Mucosa of rectum (tissue), 2 donors: ENCODE data around the gene SIK1.
"Not testable (repeated sequence)": the region's sequence is repeated elsewhere in the genome, so short reads cannot be mapped to it uniquely, and the experiment has no call there.

Experiments
- H3K27ac ChIP-seq, 2 donors: one replicate each; pipeline ENCODE4 v1.7.0; 2013; ENCODE audit warnings: inconsistent platforms in 2 of 2, low read depth in 2 of 2, low read length in 2 of 2
- H3K27me3 ChIP-seq, 2 donors: one replicate each; pipeline ENCODE4 v1.7.0; 2013; ENCODE audit warnings: low read length in 2 of 2; ENCODE audit not compliant: control insufficient read depth in 2 of 2, insufficient read depth in 2 of 2
- H3K36me3 ChIP-seq, 2 donors: one replicate each; pipeline ENCODE4 v1.7.0; 2013; ENCODE audit warnings: low read length in 2 of 2; ENCODE audit not compliant: control insufficient read depth in 2 of 2, insufficient read depth in 2 of 2
- H3K4me1 ChIP-seq, 2 donors: one replicate each; pipeline ENCODE4 v1.7.0; 2013; ENCODE audit warnings: low read length in 2 of 2, mild to moderate bottlenecking in 1 of 2; ENCODE audit not compliant: control insufficient read depth in 2 of 2, insufficient read depth in 2 of 2
- H3K4me3 ChIP-seq, 2 donors: one replicate each; pipeline ENCODE4 v1.7.0; 2013; ENCODE audit warnings: low read length in 2 of 2
- H3K9ac ChIP-seq, 2 donors: one replicate each; pipeline ENCODE4 v1.7.0; 2013; ENCODE audit warnings: low read length in 2 of 2, low read depth in 1 of 2, mild to moderate bottlenecking in 1 of 2
- H3K9me3 ChIP-seq, 2 donors: one replicate each; pipeline ENCODE4 v1.7.0; 2013; ENCODE audit warnings: low read length in 2 of 2; ENCODE audit not compliant: control insufficient read depth in 2 of 2
- donor health status: healthy.
- donor health status: Normal muscosa, but diverticular disease.

SIK1 gene

DNA sequence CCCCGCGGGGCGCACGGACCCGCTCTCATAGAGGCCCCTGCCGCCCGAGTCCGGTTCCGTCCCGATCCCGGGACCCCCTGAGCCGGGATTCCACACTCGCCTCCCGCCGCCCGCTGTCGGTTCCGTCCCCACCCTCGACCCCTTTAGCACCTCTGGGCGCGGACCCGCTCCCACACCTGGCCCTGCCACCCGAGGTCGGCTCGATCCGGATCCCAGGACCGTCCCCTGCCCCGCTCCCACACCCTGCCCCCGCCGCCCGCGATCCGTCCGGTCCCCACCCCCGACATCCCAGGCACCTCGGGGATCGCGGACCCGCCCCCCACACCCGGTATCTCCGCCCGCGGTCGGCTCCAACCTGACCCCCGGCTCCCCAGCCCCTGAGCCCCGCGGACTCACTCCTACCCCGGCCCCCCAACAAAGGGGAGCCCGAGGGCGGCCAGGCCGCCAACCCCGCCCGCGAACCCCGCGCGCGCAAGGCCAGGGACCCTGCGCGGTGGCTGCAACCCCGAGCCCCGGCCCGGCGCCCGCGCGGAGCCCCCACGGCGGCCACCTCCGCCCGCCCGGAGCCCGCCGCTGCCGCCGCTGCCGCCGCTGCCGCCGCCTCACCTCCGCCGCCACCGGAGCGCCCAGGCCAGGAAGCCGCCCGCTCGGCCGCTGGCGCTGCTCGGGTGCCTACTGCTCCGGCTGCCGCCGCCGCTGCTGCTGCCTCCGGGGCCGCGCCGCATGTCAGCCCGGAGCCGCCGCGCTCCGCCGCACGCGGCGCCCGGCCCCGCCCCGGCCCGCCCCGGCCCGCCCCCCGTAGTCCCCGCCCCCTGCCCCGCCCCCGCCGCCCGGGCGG lies at the start of gene SIK1:
TSS of gene SIK1 (minus strand) at position 728 of the 838 bp plus-strand sequence. CDS start 953 bp downstream, outside the sequence.
- H3K27me3 ChIP-seq, H3K9me3 ChIP-seq, H3K4me1 ChIP-seq, H3K27ac ChIP-seq, H3K9ac ChIP-seq, H3K36me3 ChIP-seq, H3K4me3 ChIP-seq: not testable (repeated sequence)

DNA sequence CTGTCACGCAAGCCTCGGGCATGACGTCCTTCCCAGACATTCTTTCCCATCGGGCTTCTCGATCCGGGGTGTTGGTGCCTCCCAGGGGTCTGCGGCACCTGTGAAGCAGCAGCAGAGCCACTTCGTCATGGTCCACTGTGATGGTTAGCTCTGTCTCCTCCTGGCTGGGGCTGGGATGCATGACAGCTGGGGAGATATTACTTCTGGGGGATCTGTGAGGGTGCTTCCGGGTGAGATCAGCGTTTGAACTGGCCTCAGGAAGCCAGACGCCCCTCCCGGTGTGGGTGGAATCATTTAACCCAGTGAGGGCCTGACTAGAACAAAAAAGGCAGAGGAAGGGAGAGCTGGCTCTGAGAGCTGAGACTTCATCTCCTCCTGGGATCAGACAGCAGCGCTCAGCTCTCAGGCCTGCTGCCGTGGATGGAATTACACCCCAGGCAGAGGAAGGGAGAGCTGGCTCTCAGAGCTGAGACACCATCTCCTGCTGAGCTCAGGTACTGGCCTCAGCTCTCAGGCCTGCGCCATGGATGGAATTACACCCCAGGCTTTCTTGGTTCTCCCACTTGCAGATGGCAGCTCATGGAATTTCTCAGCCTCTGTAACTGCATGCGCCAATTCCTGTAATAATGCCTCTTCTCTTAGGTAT lies 44.8 kb upstream of the SIK1 start:
- H3K4me1 ChIP-seq, H3K4me3 ChIP-seq, H3K36me3 ChIP-seq, H3K27me3 ChIP-seq, H3K9me3 ChIP-seq, H3K27ac ChIP-seq, H3K9ac ChIP-seq: not testable (repeated sequence)

DNA sequence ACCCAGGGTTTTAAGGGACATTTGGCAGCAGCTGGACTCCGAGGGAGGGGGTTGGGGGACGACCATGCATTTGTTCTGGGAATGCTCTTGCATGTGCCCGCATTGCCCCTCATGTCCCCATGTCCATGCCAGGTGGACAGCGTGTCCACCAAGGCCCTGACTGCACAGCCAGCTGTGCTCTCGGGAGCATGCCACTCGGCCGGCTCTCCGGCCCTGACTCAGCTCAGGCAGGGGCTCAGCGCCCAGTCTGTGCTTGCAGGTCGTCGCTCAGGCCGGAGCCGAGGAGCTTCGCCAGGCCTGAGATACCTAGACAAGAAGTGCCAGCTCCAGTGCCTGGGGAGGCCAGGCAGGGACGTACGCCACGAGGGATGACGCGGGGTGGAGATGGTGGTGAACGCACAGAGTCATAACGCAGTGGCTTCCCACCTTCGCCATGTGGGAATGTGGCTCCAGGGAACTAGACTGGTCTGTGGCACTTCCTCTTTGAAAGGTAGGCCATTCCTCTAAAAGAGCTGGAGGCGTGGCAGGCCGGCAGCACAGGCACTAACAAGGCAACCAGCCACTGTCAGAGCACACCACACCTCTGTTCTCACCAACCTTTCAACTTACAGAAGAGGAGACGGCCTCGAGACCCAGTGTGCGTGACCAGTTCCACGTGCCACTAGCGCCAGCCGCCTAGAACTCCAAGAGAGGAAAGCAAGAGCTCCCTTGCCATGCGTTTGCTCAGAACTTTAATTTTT lies 43.0 kb upstream of the SIK1 start:
- H3K27me3 ChIP-seq, H3K9me3 ChIP-seq, H3K36me3 ChIP-seq, H3K4me3 ChIP-seq, H3K4me1 ChIP-seq, H3K27ac ChIP-seq, H3K9ac ChIP-seq: not testable (repeated sequence)

DNA sequence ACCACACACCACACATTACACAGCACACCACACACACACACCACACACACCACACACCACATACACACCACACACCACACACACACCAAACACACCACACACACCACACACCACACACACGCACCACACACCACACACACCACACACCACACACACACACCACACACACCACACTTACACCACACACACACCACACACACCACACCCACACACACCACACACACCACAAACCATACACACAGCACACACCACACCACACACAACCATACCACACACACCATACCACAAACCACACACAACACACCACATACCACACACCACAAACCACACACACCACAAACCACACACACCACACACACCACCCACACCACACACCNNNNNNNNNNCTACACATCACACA lies 40.9 kb upstream of the SIK1 start:
- Histone ChIP-seq H3K4me3 (no peak overlapping the region), H3K9ac (no peak overlapping the region), H3K36me3 (no peaks in the 10 kb centered on the region), H3K9me3 (no peaks in the 10 kb centered on the region), H3K27me3 (no peaks in the 10 kb centered on the region), H3K4me1 (no peaks in the 10 kb centered on the region), H3K27ac (no peak overlapping the region)

DNA sequence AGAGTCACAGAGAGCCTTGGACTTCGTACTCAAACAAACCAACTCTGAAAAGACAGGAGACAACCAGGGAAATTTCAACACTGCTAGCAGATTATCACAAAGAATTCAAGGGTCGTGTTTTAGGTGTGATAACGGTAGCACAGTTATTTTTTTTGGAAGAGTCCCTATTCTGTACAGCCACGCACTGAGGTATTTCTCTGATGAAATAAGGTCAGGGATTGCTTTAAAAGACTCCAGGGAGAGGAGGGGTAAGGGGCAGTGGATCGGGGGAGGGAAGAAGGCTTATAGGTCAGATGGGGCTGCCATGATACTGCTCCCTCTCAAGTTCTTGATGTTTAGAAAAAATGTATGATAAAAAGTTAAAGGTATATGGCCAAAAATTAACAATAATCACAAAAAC lies 38.2 kb upstream of the SIK1 start:
- H3K4me3 ChIP-seq, H3K4me1 ChIP-seq, H3K9me3 ChIP-seq, H3K36me3 ChIP-seq, H3K27me3 ChIP-seq, H3K9ac ChIP-seq, H3K27ac ChIP-seq: not testable (repeated sequence)

DNA sequence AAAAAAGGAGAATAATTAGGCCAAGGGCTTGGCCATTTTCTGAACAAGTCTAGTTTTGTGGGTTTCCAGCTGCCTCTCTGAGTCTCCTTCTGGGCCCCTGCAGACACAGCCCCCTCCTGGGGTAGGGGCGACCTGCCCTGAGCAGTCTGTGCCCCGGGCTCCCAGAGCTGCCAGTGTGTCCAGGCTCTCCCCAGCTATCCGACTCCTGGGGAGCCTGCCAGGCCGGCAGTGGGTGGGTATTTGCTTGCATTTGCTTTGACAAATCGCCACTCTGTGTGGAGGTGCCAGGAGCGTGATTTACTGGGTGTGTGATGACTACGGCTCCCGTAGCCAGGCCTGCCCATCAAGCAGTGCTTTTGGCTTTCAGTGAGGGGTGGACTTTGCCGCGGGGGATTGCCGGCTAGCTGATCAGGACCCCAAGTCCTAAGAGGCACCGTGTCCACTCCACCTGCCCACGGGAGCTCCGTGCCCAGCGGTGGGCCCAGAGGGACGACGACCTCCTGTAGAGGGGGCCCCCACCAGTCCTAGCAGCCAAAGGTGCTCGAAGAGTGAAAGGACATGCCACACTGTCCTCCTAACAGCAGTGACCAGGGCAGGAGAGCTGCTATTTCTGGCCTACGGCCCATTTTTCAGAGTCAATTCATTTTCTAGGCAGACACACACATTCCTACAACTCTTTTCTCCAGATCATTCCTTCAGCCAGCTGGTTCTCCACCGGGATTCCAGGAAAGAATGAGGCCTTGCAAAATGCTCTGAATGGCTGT lies 36.7 kb upstream of the SIK1 start:
- H3K36me3 ChIP-seq, H3K4me1 ChIP-seq, H3K27ac ChIP-seq, H3K4me3 ChIP-seq, H3K9me3 ChIP-seq, H3K9ac ChIP-seq, H3K27me3 ChIP-seq: not testable (repeated sequence)

DNA sequence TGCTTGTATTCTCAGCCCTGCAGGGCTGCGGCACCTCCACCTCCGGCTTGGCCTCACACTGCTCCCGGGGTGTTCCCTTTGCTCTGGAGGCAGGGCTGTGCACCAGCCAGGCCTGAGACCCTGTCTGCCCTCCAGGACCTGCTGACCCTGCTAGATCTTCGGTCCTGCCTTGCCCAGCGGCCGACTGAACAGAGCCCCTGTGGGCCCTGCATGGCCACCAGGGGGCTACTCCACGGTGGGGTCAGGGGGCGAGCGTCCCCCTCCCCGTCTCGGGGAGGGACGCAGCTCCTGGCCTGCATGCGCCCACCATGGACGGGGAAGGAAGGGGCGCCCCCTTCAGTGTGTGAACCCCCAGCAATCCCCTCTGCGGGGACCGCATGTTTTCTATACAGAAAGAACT lies 36.0 kb upstream of the SIK1 start:
- not testable (repeated sequence) for H3K9me3 ChIP-seq, H3K27ac ChIP-seq, H3K9ac ChIP-seq, H3K27me3 ChIP-seq, H3K4me1 ChIP-seq, H3K36me3 ChIP-seq, H3K4me3 ChIP-seq

DNA sequence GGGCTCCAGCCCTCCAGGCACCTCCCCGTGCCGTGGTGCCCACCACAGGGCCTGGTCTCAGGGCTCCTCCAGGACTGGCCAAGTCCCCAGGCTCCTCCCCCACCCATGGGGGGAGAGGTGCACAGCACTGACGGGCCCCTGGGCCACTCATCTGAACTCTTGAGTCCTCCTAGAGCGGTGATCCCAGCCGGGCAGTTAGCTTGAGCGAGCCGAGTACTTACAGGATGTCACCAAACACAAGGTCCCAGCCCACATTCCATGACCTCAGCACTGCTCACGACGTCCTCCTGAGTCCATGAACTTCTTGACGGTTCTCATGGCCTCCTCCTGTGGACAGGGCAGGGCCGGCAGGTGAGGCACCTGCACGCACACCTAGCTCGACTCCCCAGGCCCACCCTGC lies 33.5 kb upstream of the SIK1 start:
- not testable (repeated sequence) for H3K36me3 ChIP-seq, H3K4me3 ChIP-seq, H3K27ac ChIP-seq, H3K4me1 ChIP-seq, H3K9me3 ChIP-seq, H3K27me3 ChIP-seq, H3K9ac ChIP-seq

DNA sequence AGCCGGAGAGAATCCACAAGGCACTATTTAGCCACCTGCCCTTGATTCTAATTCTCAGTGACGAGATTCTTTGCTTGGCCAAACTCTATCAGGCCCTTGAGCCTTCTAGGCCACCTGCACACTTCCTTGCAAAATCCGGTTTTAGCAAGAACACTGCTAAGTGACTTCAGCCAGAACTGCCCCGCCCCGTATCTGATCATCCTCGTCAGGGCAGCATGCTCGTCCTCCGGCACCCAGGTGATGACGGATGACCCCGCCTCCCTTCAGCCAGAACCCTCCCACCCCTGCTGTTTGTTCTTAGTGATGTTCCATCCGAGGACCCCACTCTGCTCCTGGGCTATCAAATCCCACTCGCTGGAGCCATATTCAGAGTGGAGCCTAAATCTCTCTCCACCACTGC lies 32.1 kb upstream of the SIK1 start:
- not testable (repeated sequence) for H3K9me3 ChIP-seq, H3K27me3 ChIP-seq, H3K9ac ChIP-seq, H3K4me1 ChIP-seq, H3K27ac ChIP-seq, H3K36me3 ChIP-seq, H3K4me3 ChIP-seq
